Fibroblast of lung (primary cell): ENCODE measurements around the gene GDA. TPM values are rescaled to one million over a fixed set of nuclear protein-coding genes. Genes with fewer than 3 reads are reported as not detected.

Experiments
- DNase-seq, 2 donors: peaks; one replicate each; pipeline versions ENCODE4 v3.0.0 to v3.0.0-alpha.2; 2010; ENCODE audit warnings: low read depth in 2 of 2
- H2AFZ ChIP-seq: 2 replicates; pipeline ENCODE4 v1.5.1; 2012; ENCODE audit warnings: low read length, control low read depth, inconsistent platforms
- H3K27ac ChIP-seq: 2 replicates; pipeline ENCODE4 v1.5.1; 2011; ENCODE audit warnings: low read length, control low read depth; ENCODE audit not compliant: insufficient read depth
- H3K27me3 ChIP-seq: 2 replicates; pipeline ENCODE4 v1.5.1; 2011; ENCODE audit warnings: mild to moderate bottlenecking, low read length; ENCODE audit not compliant: control insufficient read depth, insufficient read depth
- H3K36me3 ChIP-seq: 2 replicates; pipeline ENCODE4 v1.5.1; 2011; ENCODE audit warnings: low read length; ENCODE audit not compliant: control insufficient read depth, insufficient read depth
- H3K4me1 ChIP-seq: 2 replicates; pipeline ENCODE4 v1.5.1; 2011; ENCODE audit warnings: low read length; ENCODE audit not compliant: control insufficient read depth, insufficient read depth; ENCODE audit errors: extremely low read depth
- H3K4me2 ChIP-seq: 2 replicates; pipeline ENCODE4 v1.5.1; 2011; ENCODE audit warnings: low read length, control low read depth; ENCODE audit not compliant: insufficient read depth; ENCODE audit errors: extremely low read depth
- H3K4me3 ChIP-seq, 4 experiments: fragments of 200-600 bp in 1 of 4; sonication (generic) in 1 of 4; replicated peaks in 1 of 4; 2 replicates each; pipeline ENCODE4 v1.5.1; 2011 to 2016; ENCODE audit warnings: low read length in 4 of 4, low read depth in 3 of 4, mild to moderate bottlenecking in 3 of 4, control low read depth in 2 of 4, inconsistent platforms in 1 of 4, mixed read lengths in 1 of 4; ENCODE audit not compliant: insufficient read depth in 1 of 4; ENCODE audit errors: control extremely low read depth in 1 of 4
- H3K79me2 ChIP-seq: 2 replicates; pipeline ENCODE4 v1.5.1; 2012; ENCODE audit warnings: mild to moderate bottlenecking, low read length, inconsistent platforms; ENCODE audit not compliant: control insufficient read depth, insufficient read depth
- H3K9ac ChIP-seq: 2 replicates; pipeline ENCODE4 v1.5.1; 2011; ENCODE audit warnings: mild to moderate bottlenecking, low read length, control low read depth; ENCODE audit not compliant: insufficient read depth
- H3K9me3 ChIP-seq: 2 replicates; pipeline ENCODE4 v1.5.1; 2012; ENCODE audit warnings: low read depth, low read length; ENCODE audit not compliant: control insufficient read depth, insufficient read depth
- H4K20me1 ChIP-seq: 2 replicates; pipeline ENCODE4 v1.5.1; 2011; ENCODE audit warnings: low read length; ENCODE audit not compliant: control insufficient read depth, insufficient read depth; ENCODE audit errors: extremely low read depth
- EZH2 ChIP-seq: IDR thresholded peaks from 2 replicates; pipeline ENCODE4 v1.5.1; 2012; ENCODE audit warnings: low read length, control low read depth, mild to moderate bottlenecking; ENCODE audit errors: missing control alignments
- polyA plus RNA-seq, 2 donors: library from polyadenylated mRNA; depleted of rRNA in 1 of 2; stranded (reverse) in 1 of 2; unstranded in 1 of 2; fragments of >200 nt; gene quantifications; 2 replicates each; pipeline ENCODE4 v1.2.1, GENCODE V29; 2011 to 2012; ENCODE audit warnings: missing spikeins in 1 of 2
- total RNA-seq: library from RNA; depleted of rRNA; stranded (reverse); fragments of >200 nt; gene quantifications from 2 replicates; pipeline ENCODE4 v1.2.1, GENCODE V29; 2014
- TF ChIP-seq, protein P1 (sequence below), 2 donors: IDR thresholded peaks in 1 of 2; conservative IDR thresholded peaks in 1 of 2; 1 replicate in 1 of 2; 2 replicates in 1 of 2; pipeline ENCODE4 v1.5.1; 2011 to 2012; ENCODE audit warnings: low read length in 2 of 2, control low read depth in 1 of 2, inconsistent platforms in 1 of 2, low read depth in 1 of 2, mild to moderate bottlenecking in 1 of 2

GDA gene
- total and polyA plus RNA-seq, 2 donors (not counting 1 experiment from before 2014, with no cell fraction given) = not detected

DNA sequence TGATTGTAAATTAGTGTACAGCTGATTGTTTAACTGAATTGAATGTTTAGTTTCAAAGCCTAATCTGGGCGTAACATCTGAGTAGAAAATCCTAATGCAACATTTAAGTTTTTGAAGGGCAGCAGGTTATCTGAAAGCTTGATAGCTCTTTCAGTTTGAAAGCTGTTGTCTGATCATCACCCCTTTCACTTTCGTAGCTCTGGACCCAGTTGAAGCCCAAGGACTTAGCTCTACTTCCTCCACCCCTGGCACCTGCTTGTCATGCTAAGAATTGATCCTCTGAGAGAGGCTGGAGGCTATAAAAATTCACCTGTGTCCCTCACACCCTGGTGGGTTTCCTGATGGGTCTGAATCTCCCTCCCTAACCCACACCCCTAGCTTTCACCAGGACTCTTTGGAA, 129.7 kb downstream of the GDA start:
- Histone ChIP-seq H3K4me3 (no peak overlapping the region), H3K27me3 (no peaks in the 10 kb centered on the region), H3K36me3 (no peaks in the 10 kb centered on the region), H3K9me3 (no peaks in the 10 kb centered on the region), H3K4me2 (no peak overlapping the region), H3K27ac (no peak overlapping the region), H3K4me1 (no peaks in the 10 kb centered on the region), H2AFZ (no peak overlapping the region), H3K9ac (no peak overlapping the region), H3K79me2 (no peaks in the 10 kb centered on the region), H4K20me1 (no peaks in the 10 kb centered on the region)
- no peak for DNase-seq
- TF ChIP-seq, protein P1, sequence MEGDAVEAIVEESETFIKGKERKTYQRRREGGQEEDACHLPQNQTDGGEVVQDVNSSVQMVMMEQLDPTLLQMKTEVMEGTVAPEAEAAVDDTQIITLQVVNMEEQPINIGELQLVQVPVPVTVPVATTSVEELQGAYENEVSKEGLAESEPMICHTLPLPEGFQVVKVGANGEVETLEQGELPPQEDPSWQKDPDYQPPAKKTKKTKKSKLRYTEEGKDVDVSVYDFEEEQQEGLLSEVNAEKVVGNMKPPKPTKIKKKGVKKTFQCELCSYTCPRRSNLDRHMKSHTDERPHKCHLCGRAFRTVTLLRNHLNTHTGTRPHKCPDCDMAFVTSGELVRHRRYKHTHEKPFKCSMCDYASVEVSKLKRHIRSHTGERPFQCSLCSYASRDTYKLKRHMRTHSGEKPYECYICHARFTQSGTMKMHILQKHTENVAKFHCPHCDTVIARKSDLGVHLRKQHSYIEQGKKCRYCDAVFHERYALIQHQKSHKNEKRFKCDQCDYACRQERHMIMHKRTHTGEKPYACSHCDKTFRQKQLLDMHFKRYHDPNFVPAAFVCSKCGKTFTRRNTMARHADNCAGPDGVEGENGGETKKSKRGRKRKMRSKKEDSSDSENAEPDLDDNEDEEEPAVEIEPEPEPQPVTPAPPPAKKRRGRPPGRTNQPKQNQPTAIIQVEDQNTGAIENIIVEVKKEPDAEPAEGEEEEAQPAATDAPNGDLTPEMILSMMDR (conservative IDR thresholded peaks at IDR 0.05 in 1 of 2, IDR thresholded peaks at IDR 0.05 in 1 of 2; ENCODE audit: low read depth in 1 of 2, low read length in 2 of 2) = no peak
- TF ChIP-seq EZH2 = no peak

DNA sequence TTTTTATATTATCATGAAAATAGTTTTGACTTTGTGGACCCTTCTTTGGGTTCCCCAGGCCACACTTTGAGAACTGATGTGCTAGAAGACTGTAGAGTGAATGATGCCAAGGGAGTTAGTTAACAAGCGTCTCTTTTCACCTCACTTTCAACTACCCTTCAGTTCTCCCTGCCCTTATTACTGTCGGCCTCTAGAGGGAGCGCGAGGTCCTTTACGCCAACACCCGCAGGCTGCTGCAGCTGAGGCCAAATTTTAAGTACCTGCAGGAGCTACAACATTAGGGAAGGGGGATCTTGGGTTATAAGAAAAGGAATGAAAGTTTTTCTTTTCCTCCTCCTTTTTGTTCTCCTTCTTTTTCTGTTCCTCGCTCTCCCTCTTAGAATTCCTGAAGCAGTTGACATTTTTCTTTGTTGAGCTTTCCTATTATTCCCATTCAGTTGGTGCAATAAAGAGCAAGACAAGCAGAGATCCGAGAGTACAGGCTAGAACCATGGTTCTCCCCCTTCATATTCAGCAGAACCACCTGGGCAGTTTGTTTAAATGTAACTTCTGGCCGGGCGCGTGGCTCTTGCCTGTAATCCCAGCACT, 131.8 kb downstream of the GDA start:
- Histone ChIP-seq H3K4me2 (no peak overlapping the region), H3K36me3 (no peaks in the 10 kb centered on the region), H3K9me3 (no peaks in the 10 kb centered on the region), H4K20me1 (no peaks in the 10 kb centered on the region), H3K9ac (no peak overlapping the region), H3K27me3 (no peaks in the 10 kb centered on the region), H3K4me1 (no peaks in the 10 kb centered on the region), H3K4me3 (no peak overlapping the region), H2AFZ (no peak overlapping the region), H3K79me2 (no peaks in the 10 kb centered on the region), H3K27ac (no peak overlapping the region)
- peak; percentile 54 to 74 for DNase-seq
- TF ChIP-seq, protein P1 (conservative IDR thresholded peaks at IDR 0.05 in 1 of 2, IDR thresholded peaks at IDR 0.05 in 1 of 2; ENCODE audit: low read depth in 1 of 2, low read length in 2 of 2) = peak; percentile 97 to 98
- TF ChIP-seq EZH2 = no peak

- H3K4me1 ChIP-seq = peaks cover 2% of the 10 kb centered on the region
- H3K9ac ChIP-seq = no peak overlapping the region
- DNase-seq = no peak
- H3K27ac ChIP-seq = no peak overlapping the region
- H3K4me3 ChIP-seq = no peak overlapping the region
- H3K36me3 ChIP-seq = no peaks in the 10 kb centered on the region
- H3K4me2 ChIP-seq = no peak overlapping the region
- no peak overlapping the region for H2AFZ ChIP-seq
- no peaks in the 10 kb centered on the region for H3K9me3 ChIP-seq
- H3K79me2 ChIP-seq = no peaks in the 10 kb centered on the region
- no peaks in the 10 kb centered on the region for H3K27me3 ChIP-seq
- TF ChIP-seq, protein P1 (conservative IDR thresholded peaks at IDR 0.05 in 1 of 2, IDR thresholded peaks at IDR 0.05 in 1 of 2; ENCODE audit: low read depth in 1 of 2, low read length in 2 of 2) = no peak
- TF ChIP-seq EZH2 = no peak
- H4K20me1 ChIP-seq = no peaks in the 10 kb centered on the region
These were observed 140.2 kb downstream of the GDA start for GRCh38 chr9:72289401-72289800.
